AG08396 (cell line): Measurements from ENCODE around the gene KCNA3.

ENCODE experiments used
- DNase-seq: peaks from one replicate; pipeline ENCODE4 v3.0.0; 2012; ENCODE audit warnings: low spot score, mixed read lengths

Gene KCNA3

DNA sequence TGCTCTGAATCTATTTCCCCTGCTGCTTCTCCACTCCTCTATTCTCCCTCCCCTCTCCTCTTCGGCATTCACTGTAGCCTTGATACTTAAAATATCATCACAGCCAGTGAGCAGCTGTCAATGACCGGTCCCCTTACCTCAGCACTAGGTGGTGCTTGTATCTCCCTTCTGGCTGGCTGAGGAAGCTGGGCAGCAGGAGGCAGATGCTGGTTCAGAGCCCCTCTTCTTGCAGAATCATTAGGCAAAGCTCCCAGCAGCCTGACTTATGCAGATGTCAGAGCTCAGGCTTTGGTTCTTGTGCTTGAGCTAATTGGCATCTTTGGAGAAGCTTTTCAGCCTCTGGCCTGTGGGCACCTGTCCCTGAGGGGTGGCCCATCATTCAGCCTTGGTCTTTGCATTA is 36.7 kb downstream of the KCNA3 start:
- DNase-seq: no peak

GRCh38 chr1:110637475-110637874 is 37.3 kb downstream of the KCNA3 start:
- DNase-seq: no peak

DNA sequence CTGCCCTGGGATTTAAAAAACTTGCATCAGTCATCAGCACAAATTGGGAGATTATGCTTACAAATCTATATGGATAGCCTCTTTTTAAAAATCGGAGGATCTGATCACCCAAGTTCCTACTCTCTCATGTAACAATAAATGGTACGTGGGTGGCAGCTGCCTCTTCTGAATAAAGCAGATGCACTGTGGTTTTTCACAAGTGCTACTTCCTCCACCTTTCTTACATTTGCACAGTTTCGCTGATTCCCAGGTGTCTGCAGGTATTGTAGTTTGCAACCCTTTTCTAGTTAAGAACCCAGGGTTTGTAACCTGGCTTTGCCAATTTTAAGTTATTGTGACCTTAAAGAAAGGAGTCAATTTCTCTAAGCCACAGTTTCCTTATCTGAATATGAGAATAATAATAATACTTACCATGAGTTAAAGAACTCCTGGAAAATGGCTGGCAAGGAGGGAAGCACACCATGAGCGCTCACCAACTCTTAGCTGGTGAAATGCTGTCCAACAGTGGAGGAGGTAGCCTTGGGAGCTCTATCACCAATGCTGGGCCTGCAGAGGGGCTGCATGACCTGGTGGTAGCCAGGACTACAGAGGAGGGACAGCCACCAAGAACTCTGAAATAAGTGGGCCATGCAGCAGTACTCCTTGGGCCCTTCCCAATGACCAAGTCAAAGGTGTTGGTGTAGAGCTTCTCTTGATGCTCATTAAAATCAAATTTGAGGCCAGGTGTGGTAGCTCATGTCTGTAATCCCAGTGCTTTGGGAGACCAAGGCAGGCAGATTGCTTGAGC is 38.4 kb downstream of the KCNA3 start:
- DNase-seq: no peak

DNA sequence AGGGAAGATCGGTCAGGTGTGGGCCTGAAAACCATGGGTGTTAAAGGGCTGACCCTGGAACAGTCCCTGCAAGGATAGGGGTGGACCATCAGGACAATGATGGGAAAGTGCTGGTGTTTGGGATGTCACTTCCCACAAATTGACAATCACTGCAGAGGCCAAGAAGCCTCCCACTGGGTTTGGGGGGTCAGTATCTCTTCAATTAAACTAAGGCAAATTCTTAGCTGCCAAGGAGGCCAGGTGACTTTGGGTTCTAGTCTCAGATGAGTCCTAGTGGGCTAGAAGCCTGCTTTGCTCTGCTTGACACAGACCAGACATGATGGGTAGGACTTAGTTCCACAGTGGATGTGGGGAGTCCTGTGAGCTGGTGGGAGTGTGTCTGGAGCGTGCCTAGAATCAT is 39.3 kb downstream of the KCNA3 start:
- DNase-seq: no peak

DNA sequence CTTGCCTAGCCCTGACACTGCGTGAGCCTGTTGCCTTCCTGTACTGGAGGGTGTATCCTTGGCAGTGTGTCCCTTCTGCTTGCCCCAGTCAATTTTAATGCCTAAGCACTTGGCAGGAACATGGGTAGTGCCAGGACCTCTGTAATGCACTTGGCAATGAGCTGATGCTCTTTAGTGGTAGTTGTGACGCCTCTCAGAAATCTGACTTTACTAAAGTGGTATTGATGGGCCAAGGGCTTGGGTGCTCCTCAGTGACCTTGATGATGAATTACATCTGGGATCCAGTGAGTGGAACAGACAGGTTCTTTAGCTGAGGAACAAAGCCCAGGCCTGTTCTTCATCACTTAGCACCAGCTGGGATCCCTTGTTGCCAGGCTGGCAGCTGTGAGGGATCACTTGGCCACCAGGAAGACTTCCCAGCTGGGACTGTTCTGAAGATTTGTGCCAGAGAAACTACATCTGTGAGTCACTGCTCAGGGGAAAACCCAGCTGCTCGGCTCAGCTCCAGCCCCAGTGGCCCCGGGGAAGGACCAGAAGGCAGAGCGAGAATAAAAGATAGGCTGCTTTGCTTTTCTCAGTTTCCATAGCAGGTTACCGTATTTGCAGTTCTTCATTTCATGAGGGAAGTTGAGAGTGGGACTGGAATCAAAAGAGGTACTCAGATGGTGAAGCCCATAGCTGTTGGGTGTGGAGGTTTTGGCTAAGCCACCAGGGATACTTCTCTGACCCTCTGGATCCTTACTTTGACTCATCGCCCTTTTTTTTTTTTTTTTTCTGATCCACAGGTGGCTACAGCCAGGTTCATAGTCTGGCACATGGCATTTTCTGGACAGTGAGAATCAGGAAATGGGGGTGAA is 40.1 kb downstream of the KCNA3 start:
- peak; percentile 76 for DNase-seq

DNA sequence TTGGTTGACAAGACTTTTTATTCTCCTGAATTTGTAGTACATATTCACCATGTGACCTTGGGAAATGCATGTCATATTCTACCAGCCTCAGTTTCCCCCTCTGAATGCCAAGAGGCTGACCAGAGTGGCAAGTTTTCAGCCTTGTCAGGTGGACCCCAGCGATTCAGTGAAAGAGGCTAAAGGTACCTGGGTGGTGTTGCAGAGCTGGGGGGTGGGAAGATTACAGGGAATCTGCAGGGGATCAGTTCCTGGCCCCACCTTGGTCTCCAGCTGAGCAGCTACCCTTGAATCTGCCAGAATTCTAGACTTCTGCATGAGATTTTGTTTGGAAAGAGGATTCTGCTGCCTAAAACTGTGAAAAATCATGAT is 40.7 kb downstream of the KCNA3 start:
- no peak for DNase-seq

GRCh38 chr1:110633646-110634030 is 41.1 kb downstream of the KCNA3 start:
- DNase-seq: no peak

GRCh38 chr1:110631836-110632620 is 42.7 kb downstream of the KCNA3 start:
- DNase-seq: no peak

DNA sequence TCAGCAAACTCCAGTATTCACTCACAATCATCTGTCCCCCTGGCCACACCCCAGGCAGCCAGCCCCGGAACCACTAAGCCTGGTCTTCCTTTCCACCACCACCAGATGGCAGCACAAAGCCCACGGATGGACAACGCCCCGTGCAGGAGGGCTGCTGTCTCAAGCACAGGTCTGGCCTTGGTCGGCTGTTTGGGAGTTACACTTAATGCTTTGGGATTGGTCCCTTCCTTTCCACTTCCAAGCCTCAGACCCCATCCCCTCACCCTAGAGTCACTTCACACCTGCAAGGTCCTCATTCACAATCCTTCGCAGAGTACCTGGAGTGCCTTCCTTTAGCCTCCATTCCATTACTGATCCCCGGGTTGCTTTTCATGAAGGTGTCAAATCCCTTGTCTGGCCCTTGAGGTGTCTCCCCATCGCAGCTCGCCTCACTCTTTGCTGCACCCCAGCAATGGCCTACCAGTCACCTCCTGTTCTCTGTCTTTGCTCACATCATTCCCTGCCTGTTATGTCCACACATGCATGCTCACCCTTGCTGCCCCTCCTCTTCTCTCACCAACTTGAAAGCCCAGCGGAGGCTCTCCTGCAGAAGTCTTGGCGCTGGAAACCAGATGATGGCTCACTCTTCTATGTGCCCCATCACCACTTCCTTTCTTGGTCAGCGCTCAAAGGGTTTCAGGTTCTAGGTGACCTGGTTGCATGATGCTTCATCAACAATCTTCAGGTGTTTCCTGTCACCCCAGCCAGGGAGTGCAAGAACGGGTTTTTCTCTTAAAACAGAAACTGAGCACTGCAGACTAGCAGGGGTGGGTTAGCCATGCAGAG is 43.7 kb downstream of the KCNA3 start:
- DNase-seq: peak; percentile 75

GRCh38 chr1:110628323-110629105 is 46.2 kb downstream of the KCNA3 start:
- no peak for DNase-seq

DNA sequence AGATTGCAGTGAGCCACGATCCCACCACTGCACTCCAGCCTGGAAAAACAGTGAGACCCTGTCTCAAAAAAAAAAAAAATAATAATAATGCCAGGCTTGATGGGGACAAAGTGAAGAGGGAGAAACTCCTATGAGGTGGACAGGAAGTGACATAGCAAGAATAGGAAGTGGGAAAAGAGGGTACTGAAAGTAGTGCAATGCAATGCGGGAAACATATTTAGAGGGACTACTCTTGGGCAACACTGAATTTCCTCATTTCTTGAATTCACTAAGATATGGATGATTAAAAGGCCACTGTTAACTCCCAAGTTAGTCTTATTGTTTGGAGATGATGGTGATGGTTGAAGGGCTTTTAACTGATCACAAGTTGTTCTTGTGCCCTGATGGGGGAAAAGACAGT is 47.0 kb downstream of the KCNA3 start:
- no peak for DNase-seq

DNA sequence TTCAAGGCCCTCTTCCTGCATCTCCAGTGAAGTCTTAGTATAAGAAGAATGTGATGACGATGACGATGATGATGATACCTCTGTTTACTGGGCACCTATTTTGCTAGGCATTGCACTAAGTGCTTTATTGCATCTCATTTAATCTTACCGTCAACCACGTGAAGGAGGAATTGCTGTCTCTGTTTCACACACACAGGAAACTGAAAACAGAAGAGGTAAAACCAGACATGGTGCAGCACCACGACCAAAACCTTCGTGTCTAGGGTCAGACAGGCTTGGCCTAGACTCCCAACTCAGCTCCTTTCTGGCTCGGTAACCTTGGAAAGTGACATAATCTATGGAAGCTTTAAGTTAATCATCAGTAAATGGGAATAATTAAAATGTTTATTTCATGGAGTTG is 47.9 kb downstream of the KCNA3 start:
- DNase-seq: no peak
